Cerebellar nuclear complex (tissue), 1 donor: ENCODE results near the gene KCNQ5.

Source experiments
- DNase-seq, 2 experiments: peaks; one replicate each; lab custom pipeline; 2025; lab: John Stamatoyannopoulos, UW

Gene KCNQ5

DNA sequence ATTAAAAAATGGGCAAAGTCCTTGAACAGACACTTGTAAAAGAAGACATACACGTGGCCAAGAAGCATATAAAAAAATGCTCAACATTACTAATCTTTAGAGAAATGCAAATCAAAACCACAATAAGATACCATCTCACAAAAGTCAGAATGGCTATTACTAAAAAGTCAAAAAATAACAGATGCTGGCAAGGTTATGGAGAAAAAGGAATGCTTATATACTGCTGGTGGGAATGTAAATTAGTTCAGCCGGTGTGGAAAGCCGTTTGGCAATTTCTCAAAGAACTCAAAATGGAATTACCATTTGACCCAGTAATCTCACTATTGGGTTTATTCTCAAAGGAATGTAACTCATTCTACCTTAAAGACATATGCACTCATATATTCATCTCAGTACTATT lies 436.9 kb downstream of the KCNQ5 start:
- DNase-seq: no peak

- DNase-seq: no peak
These were observed 440.3 kb downstream of the KCNQ5 start for GRCh38 chr6:73062130-73062529.

- no peak for DNase-seq
These were observed 441.0 kb downstream of the KCNQ5 start for GRCh38 chr6:73062837-73063236.

GRCh38 chr6:73064266-73064665 lies 442.4 kb downstream of the KCNQ5 start:
- no peak for DNase-seq

- DNase-seq: no peak
These were observed 451.4 kb downstream of the KCNQ5 start for GRCh38 chr6:73073238-73073637.

GRCh38 chr6:73074175-73074574 lies 452.3 kb downstream of the KCNQ5 start:
- no peak for DNase-seq

DNA sequence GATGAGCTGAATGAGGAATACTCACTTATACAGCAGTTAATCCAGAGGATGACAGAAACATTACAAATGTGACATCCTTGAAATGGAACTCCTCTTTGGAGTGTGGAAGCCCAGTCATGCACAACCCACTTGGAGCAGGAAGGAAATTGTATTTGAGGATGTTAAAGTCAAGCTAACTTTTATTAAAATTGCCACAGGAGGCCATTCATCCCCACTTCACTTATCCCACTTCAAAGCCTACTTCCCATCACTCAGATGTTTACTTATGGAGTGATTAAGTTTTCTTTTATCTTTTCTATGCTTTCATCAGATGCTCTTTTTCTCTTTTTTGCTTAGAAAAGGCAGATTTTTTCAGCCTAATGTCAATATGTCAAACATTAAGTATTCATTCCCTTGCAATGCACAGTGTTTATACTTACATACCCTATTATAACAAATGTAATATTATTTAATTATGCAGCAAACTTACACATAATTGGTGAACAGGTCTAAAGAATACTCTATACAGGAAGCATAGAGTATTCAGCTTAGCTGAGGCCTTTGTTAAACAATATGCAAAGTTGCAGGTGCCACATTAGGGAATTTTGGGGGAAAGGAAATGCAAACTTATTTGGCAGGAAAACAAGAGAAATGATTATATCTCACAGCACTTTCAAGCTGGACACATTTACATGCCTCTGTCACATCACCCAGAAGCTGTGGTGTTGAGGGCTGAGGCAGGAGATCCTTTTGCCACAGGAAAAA lies 454.5 kb downstream of the KCNQ5 start:
- DNase-seq: no peak

GRCh38 chr6:73078333-73078862 lies 456.5 kb downstream of the KCNQ5 start:
- DNase-seq: no peak

GRCh38 chr6:73078908-73079610 lies 457.2 kb downstream of the KCNQ5 start:
- DNase-seq: no peak

DNA sequence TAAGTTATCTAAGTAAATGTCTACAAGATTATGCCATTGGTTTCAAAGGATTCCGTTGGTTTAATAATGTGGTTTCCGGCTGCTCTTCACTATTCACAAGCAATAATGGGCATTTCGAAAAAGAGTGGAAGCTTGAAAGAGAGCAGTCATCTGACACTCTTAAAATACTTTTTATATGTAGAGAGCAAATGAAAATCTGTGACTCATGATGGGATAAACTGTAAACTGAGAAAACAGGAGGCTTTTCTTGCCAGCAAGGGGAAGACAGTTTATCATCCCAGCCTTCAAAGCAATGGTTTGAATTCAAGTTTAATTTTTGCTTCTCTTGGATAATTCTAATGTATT lies 457.7 kb downstream of the KCNQ5 start:
- DNase-seq: no peak

- DNase-seq: no peak
These were observed 458.1 kb downstream of the KCNQ5 start for GRCh38 chr6:73079978-73080377.

- DNase-seq: no peak
These were observed 460.1 kb downstream of the KCNQ5 start for GRCh38 chr6:73081955-73082354.

- no peak for DNase-seq
These were observed 462.0 kb downstream of the KCNQ5 start for GRCh38 chr6:73083886-73084285.

DNA sequence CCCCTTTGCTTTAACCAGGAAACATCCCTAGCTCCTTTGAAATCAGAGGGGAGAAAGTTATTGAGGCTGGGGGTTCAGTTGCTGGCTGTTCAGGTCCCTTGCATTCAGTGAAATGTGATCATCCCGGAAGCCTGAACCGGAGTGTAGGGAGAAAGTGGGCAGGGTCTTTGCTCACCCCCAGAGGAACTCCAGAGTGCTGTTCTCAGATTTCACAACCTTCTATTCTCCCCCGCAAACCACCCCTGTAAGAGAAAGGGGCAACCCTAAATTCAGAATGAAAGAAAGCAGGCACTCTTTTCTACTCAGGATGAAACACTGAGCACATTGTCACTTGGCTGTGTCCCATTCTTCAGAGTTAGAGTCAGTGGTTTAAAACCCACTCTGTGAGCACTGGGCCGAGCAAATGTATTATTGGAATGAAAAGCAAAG lies 463.6 kb downstream of the KCNQ5 start:
- DNase-seq: no peak

DNA sequence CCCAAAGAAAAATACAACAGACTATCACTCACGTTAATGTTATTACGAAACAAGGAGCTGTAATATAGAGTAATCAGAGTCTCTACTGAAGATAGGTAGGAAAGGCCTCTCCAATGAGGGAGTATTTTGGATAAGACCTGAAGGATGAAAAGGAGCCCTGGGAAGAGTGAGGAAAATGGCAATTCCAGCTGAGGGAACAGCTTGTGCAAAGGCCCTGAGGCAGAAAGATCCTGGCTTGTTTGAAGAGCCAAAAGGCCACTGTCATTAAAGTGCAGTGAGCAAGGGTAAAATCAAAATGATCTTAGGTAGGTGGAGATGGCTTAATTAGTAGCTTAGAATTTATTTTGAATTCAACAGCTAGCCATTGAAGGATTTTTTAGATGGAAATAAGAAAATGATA lies 464.9 kb downstream of the KCNQ5 start:
- no peak for DNase-seq

DNA sequence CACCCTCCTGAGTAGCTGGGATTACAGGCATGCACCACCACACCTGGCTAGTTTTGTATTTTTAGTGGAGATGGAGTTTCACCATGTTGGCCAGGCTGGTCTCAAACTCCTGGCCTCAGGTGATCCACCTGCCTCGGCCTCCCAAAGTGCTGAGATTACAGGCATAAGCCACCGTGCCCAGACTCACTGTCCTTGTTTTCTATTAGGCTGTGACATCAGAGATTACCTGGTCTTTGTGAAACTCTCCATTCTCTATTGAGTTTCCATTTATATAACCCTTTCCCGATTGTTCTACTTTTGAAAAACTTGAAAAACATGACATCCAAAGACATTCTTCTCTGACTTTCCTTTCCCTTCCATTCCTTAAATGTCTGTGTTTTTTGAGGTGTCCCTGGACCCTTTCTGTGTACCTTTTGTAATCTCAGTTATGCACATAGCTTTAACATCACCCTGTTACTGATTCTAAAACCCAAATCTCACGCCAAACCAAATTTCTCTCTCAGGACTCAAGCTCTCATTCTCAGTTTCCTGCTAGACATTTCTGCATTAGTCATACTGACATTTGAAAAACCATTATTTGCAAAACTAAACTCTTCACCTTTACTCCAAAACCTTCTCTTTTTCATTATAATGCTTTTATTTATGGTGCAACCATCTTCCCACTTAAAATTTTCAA lies 466.4 kb downstream of the KCNQ5 start:
- DNase-seq: no peak

DNA sequence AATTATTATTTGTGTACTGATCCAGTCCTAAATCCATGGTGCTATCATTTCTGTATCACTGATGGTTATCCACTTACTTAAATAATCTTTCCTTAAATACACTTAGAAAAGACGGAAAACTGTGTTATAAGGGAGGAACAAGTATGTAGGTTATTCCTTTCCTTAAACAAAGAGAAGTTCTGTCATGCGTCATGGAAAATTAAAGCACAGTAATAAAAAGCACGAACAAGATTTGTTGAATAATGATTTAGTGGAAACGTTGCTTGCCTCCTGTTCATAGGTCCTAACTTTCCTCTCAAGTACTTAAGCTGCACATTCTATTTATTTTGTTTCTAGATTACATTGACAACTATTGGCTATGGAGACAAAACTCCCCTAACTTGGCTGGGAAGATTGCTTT lies 483.1 kb downstream of the KCNQ5 start:
- DNase-seq: no peak

DNA sequence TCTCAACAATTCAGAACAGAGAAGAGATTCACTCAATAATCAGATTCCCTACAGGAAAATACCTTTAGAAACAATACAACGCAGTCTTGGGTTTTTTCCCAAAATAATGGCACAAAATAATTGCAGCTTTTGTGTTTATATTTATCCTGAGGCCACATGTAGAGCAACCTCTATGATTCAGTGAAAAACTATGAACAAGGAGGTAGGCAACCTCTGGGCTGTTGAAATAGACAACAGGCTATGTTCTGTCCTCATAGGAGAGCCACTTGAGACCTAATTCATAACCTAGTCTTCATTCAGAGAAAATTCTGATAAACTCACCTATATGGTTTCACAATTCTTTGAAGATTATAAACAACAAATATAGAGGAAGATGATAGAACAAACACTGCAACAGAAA lies 485.2 kb downstream of the KCNQ5 start:
- DNase-seq: no peak

DNA sequence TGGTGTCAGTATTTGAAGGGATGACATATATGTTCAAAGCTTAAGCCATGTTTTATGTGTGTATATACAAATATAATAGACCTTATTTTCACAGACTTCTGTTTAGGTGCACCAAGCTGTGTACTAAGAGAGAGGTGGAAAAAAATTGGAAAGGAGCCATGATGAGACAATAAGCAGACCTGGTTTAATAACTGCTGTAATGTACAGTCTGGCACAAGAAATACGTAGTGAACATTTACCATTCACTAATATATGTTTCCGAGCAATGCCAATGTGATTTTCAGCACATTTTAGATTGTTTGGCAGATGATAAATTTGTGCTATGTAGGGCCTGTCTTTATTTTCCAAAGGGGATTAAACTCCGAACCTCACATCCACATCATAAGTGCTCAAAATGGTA lies 487.1 kb downstream of the KCNQ5 start:
- no peak for DNase-seq

- no peak for DNase-seq
These were observed 487.8 kb downstream of the KCNQ5 start for GRCh38 chr6:73109659-73110058.

GRCh38 chr6:73116330-73116729 lies 494.5 kb downstream of the KCNQ5 start:
- DNase-seq: no peak

DNA sequence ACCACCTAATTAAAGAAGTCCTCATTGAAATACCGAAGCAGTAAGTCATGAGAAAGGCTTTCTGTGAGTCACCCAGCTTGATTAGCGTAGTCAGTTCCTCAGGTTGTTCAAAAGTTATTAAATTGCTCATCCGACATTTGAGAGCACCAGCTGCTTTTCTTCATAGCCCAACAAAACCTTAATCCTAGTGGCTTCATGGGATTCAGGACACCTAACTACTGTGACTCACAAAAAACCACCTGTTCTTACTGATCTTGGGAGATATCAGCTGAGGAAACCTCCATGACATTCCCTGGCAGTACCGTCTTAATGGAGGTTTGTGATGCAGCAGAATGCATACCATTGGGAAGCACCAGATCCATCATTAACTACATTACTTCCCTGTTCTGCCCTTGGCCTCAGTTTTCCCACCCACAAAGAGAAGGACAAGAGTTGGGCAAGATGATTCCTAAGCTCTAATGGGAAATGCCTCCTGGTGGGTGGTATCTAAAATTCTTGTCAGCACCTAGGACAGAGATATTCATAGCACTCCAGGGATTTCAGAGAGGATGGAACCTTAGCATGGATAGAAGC lies 499.6 kb downstream of the KCNQ5 start:
- DNase-seq: no peak
